ENCODE results near the gene TMEM174. TPM values are rescaled to one million over a fixed set of nuclear protein-coding genes. Genes with fewer than 3 reads are reported as not detected.

TMEM174 gene
- total RNA-seq, 1 donor from 2014 or later, result not detected

- intact Hi-C loops (cut with micrococcal nuclease), result loop anchor here (10.0 kb wide), 1 partner anchor 234 kb away; no protein-coding TSS in a partner anchor
- no peak for TF ChIP-seq CTCF (IDR thresholded peaks at IDR 0.05; ENCODE audit: borderline replicate concordance)
- no peak overlapping the region for H3K27ac ChIP-seq (replicated peaks)
- no peaks in the 10 kb centered on the region for H3K36me3 ChIP-seq
- DNase-seq, result no peak
- peaks cover 100% of the 10 kb centered on the region for H3K27me3 ChIP-seq (ENCODE audit: low read depth)
- no peak overlapping the region for H3K4me3 ChIP-seq
- no peaks in the 10 kb centered on the region for H3K9me3 ChIP-seq (replicated peaks)
- H3K4me1 ChIP-seq, result peaks cover 5% of the 10 kb centered on the region
These were observed 48.2 kb downstream of the TMEM174 start for GRCh38 chr5:73221161-73221560.

- H3K27me3 ChIP-seq (ENCODE audit: low read depth), result peaks cover 100% of the 10 kb centered on the region
- no peaks in the 10 kb centered on the region for H3K36me3 ChIP-seq
- H3K4me3 ChIP-seq, result no peak overlapping the region
- intact Hi-C loops (cut with micrococcal nuclease), result loop anchor here (10.0 kb wide), 1 partner anchor 233 kb away; no protein-coding TSS in a partner anchor
- no peak for DNase-seq
- no peaks in the 10 kb centered on the region for H3K4me1 ChIP-seq
- H3K9me3 ChIP-seq (replicated peaks), result no peaks in the 10 kb centered on the region
- no peak for TF ChIP-seq CTCF (IDR thresholded peaks at IDR 0.05; ENCODE audit: borderline replicate concordance)
- H3K27ac ChIP-seq (replicated peaks), result no peak overlapping the region
These were observed 48.7 kb downstream of the TMEM174 start for GRCh38 chr5:73221726-73222125.

GRCh38 chr5:73222173-73222572 lies 49.2 kb downstream of the TMEM174 start:
- TF ChIP-seq CTCF (IDR thresholded peaks at IDR 0.05; ENCODE audit: borderline replicate concordance), result no peak
- peaks cover 100% of the 10 kb centered on the region for H3K27me3 ChIP-seq (ENCODE audit: low read depth)
- H3K4me1 ChIP-seq, result no peaks in the 10 kb centered on the region

More at GRCh38 chr5:73222173-73222572, 49.2 kb downstream of the TMEM174 start:
- Histone ChIP-seq H3K36me3 (no peaks in the 10 kb centered on the region), H3K4me3 (no peak overlapping the region), H3K27ac (replicated peaks) (no peak overlapping the region), H3K9me3 (replicated peaks) (no peaks in the 10 kb centered on the region)
- DNase-seq, result no peak
- intact Hi-C loops (cut with micrococcal nuclease), result loop anchor here (10.0 kb wide), 1 partner anchor 233 kb away; no protein-coding TSS in a partner anchor

Other genes starting within 250 kb of the TMEM174 start
- 23.3 TPM for gene FCHO2, start 217.2 kb upstream of the TMEM174 start, total RNA-seq
- not detected for gene TMEM171, start 52.6 kb upstream of the TMEM174 start, total RNA-seq